Body of pancreas (tissue), 4 donors: ENCODE results near the gene GMEB2.

Experiments used
- POLR2A ChIP-seq, 3 donors: fragments of 450-650 bp; IDR thresholded peaks; one replicate each; pipeline ENCODE4 v1.6.1; 2016; ENCODE audit warnings: antibody characterized with exemption in 3 of 3, mild to moderate bottlenecking in 2 of 3
- TF ChIP-seq, protein P1 (sequence below), 7 experiments: fragments of 450-650 bp in 4 of 7; fragments of 200-600 bp in 3 of 7; sonication (generic) in 3 of 7; IDR thresholded peaks; one replicate each; pipeline ENCODE4 v1.5.1; 2016 to 2019; ENCODE audit warnings: antibody characterized with exemption in 7 of 7

GRCh38 chr20:63610581-63611435 lies 16.1 kb downstream of the GMEB2 start:
- TF ChIP-seq, protein P1, sequence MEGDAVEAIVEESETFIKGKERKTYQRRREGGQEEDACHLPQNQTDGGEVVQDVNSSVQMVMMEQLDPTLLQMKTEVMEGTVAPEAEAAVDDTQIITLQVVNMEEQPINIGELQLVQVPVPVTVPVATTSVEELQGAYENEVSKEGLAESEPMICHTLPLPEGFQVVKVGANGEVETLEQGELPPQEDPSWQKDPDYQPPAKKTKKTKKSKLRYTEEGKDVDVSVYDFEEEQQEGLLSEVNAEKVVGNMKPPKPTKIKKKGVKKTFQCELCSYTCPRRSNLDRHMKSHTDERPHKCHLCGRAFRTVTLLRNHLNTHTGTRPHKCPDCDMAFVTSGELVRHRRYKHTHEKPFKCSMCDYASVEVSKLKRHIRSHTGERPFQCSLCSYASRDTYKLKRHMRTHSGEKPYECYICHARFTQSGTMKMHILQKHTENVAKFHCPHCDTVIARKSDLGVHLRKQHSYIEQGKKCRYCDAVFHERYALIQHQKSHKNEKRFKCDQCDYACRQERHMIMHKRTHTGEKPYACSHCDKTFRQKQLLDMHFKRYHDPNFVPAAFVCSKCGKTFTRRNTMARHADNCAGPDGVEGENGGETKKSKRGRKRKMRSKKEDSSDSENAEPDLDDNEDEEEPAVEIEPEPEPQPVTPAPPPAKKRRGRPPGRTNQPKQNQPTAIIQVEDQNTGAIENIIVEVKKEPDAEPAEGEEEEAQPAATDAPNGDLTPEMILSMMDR (IDR thresholded peaks at IDR 0.05) = no peak
- TF ChIP-seq POLR2A (IDR thresholded peaks at IDR 0.05) = no peak
